RPMI7951 (cell line): ENCODE measurements around the gene RANGAP1. TPM values are rescaled to one million over a fixed set of nuclear protein-coding genes. Genes with fewer than 3 reads are reported as not detected.

Source experiments
- DNase-seq: peaks from one replicate; pipeline ENCODE4 v3.0.0-alpha.2; 2012; ENCODE audit warnings: low read depth
- total RNA-seq: library from RNA; depleted of rRNA; stranded (reverse); fragments of >200 nt; shearing (Covaris generic); gene quantifications from 2 replicates; pipeline ENCODE4 v1.2.3, GENCODE V29; 2014; rRNA removed

The RANGAP1 gene
- total RNA-seq, 1 experiment from 2014 or later, result 68.4 TPM

- peak; percentile 72 for DNase-seq
These were observed 88.7 kb downstream of the RANGAP1 start for GRCh38 chr22:41197038-41197972.

Other genes with a start within 250 kb of the RANGAP1 start
- gene EP300, start 193.6 kb downstream of the RANGAP1 start, total RNA-seq, result 24.0 and 27.3 TPM in 2 replicates
- 14.7 and 15.4 TPM in 2 replicates for gene L3MBTL2, start 80.9 kb downstream of the RANGAP1 start, total RNA-seq
- gene CHADL, start 45.3 kb downstream of the RANGAP1 start, total RNA-seq, result 0.29 TPM in 1 of 2 replicates, not detected in the other
- 19.6 and 22.0 TPM in 2 replicates for gene ZC3H7B, start 15.3 kb upstream of the RANGAP1 start, total RNA-seq
- gene TEF, start 95.8 kb upstream of the RANGAP1 start, total RNA-seq, result 8.8 and 13.0 TPM in 2 replicates
- 11.5 and 14.2 TPM in 2 replicates for gene TOB2, start 160.6 kb upstream of the RANGAP1 start, total RNA-seq
- gene PHF5A, start 182.5 kb upstream of the RANGAP1 start, total RNA-seq, result 55.6 and 59.7 TPM in 2 replicates
- gene ACO2, start 182.9 kb upstream of the RANGAP1 start, total RNA-seq, result 38.5 and 43.7 TPM in 2 replicates